SK-N-DZ (cell line): ENCODE data around the gene GOLGA6L26. TPM values are rescaled to one million over a fixed set of nuclear protein-coding genes. Genes with fewer than 3 reads are reported as not detected.
"Not testable (repeated sequence)": the region's sequence is repeated elsewhere in the genome, so short reads cannot be mapped to it uniquely, and the experiment has no call there.

Source experiments
- DNase-seq: peaks from one replicate; pipeline ENCODE4 v3.0.0-alpha.2; 2015; ENCODE audit warnings: low spot score
- polyA plus RNA-seq, 2 experiments: library from polyadenylated mRNA; depleted of rRNA; stranded (reverse); fragments of >200 nt; gene quantifications; 2 replicates each; pipeline ENCODE4 v1.2.3, GENCODE V29; 2014

GOLGA6L26 gene, protein sequence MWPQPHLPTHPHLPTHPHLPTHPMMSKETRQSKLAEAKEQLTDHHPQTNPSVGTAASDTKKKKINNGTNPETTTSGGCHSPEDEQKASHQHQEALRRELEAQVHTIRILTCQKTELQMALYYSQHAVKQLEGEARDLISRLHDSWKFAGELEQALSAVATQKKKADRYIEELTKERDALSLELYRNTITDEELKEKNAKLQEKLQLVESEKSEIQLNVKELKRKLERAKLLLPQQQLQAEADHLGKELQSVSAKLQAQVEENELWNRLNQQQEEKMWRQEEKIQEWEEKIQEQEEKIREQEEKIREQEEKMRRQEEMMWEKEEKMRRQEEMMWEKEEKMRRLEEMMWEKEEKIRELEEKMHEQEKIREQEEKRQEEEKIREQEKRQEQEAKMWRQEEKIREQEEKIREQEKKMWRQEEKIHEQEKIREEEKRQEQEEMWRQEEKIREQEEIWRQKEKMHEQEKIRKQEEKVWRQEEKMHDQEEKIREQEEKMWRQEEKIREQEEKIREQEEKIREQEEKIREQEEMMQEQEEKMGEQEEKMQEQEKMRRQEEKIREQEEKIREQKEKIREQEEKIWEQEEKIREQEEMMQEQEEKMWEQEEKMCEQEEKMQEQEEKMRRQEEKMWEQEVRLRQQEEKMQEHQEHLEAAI
- polyA plus RNA-seq (2014; cell fraction: cytosol; rRNA removed) = not detected in 2 replicates
- not detected in 2 replicates for polyA plus RNA-seq (2014; cell fraction: nucleus; rRNA removed)

- DNase-seq = not testable (repeated sequence)
Measured at GRCh38 chr15:23334096-23334495, at the start of gene GOLGA6L26. GOLGA6L26 (minus strand) TSS chr15:23334196; CDS start chr15:23334135, 61 bp downstream.

GRCh38 chr15:23381192-23381591 lies 47.2 kb upstream of the GOLGA6L26 start:
- not testable (repeated sequence) for DNase-seq

DNA sequence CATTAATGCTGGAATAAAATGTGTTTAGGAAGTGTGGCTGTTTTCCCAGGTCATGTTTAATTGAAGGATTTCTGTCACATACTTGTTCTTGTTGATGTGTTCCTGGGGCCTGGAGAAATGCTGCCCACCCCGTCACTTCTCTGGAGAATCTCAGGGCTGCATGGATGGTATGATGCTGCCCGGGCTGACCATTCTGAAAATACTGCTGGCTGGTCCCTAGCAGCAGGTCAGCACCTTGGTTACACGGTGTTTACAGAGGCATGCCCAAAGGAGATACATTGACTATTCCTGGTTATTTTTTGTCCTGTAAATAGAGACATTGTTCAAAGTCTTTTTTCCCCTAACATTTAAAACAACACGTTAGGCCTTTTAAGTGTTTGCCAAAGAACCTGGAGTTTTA lies 46.7 kb upstream of the GOLGA6L26 start:
- DNase-seq = not testable (repeated sequence)

GRCh38 chr15:23378946-23379345 lies 45.0 kb upstream of the GOLGA6L26 start:
- DNase-seq = not testable (repeated sequence)

DNA sequence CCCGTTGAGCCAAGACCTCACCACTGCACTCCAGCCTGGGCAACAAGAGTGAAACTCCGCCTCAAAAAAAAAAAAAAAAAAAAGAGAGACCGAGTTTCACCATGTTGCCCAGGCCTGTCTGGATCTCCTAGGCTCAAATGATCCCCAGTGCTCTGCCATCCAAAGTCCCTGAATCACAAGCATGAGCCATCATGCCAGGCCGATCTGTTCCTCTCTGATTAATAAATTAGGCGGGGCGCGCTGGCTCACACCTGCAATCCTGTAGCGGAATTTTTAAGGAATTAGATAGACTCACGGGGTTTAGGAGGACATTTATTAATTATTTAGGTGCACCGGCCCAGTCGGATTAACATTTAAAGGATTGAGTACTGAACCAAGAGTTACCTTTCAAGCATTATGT lies 40.2 kb upstream of the GOLGA6L26 start:
- DNase-seq = not testable (repeated sequence)

- not testable (repeated sequence) for DNase-seq
Measured at GRCh38 chr15:23372891-23373600, 39.0 kb upstream of the GOLGA6L26 start.

DNA sequence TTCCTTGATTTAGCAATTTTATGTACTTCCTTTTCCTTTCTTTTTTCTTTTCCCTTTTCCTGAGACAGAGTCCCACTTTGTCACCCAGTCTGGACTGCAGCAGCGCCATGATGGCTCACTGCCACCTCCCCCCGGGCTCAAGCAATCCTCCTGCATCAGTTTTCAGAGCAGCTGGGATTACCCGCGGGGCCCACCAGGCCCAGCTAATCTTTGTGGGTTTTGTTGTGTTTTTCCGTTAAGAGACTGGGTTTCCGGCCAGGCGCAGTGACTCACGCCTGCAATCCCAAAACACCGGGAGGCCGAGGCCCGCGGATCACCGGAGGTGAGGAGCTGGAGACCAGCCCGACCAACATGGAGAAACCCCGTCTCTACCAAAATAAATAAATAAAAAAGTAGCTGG lies 38.3 kb upstream of the GOLGA6L26 start:
- no peak for DNase-seq

- DNase-seq = not testable (repeated sequence)
Measured at GRCh38 chr15:23371868-23372267, 37.9 kb upstream of the GOLGA6L26 start.

DNA sequence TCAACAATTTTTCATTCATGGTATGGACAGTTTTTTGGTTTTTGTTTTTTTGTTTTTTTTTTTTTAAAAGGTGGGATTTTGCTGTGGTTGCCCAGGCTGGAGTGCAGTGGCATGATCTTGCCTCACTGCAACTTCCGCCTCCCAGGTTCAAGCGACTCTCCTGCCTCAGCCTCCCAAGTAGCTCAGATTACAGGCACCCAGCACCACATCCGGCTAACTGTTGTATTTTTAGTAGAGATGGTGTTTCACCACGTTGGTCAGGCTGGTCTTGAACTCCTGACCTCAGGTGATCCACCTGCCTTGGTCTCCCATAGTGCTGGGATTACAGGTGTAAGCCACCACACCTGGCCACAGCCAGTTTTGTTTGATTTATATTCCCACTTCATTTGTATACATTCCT lies 37.1 kb upstream of the GOLGA6L26 start:
- DNase-seq = not testable (repeated sequence)

GRCh38 chr15:23370578-23370977 lies 36.6 kb upstream of the GOLGA6L26 start:
- no peak for DNase-seq

GRCh38 chr15:23364261-23364660 lies 30.3 kb upstream of the GOLGA6L26 start:
- not testable (repeated sequence) for DNase-seq

GRCh38 chr15:23362622-23363021 lies 28.6 kb upstream of the GOLGA6L26 start:
- DNase-seq = not testable (repeated sequence)

GRCh38 chr15:23354448-23354847 lies 20.5 kb upstream of the GOLGA6L26 start, which contains the start of gene GOLGA8S:
GOLGA8S (plus strand) TSS chr15:23354748; CDS start chr15:23354810, 62 bp downstream.
- DNase-seq = not testable (repeated sequence)

- DNase-seq = not testable (repeated sequence)
Measured at GRCh38 chr15:23311233-23311632, 22.8 kb downstream of the GOLGA6L26 start.

- DNase-seq = not testable (repeated sequence)
Measured at GRCh38 chr15:23305921-23306320, 28.1 kb downstream of the GOLGA6L26 start.

GRCh38 chr15:23304805-23305204 lies 29.2 kb downstream of the GOLGA6L26 start:
- not testable (repeated sequence) for DNase-seq

DNA sequence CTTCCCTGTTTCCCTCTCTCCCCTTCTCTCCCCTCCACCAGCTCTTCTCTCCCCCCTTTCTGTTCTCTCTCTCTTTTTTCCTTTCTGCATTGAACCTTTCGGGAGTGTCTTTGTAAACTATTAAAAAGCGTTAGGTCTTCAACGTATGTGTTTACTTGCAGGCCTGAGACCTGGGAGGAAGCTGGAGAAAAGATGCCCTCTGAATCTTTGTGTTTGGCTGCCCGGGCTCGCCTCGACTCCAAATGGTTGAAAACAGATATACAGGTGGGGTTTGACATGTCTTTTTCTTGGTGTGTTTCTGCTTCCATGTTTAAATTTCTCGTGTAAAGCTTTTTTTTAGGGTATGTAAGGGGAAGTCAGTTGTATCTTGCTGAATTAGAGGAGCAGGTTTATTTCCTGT lies 29.7 kb downstream of the GOLGA6L26 start:
- DNase-seq = not testable (repeated sequence)

- not testable (repeated sequence) for DNase-seq
Measured at GRCh38 chr15:23303654-23304053, 30.3 kb downstream of the GOLGA6L26 start.

DNA sequence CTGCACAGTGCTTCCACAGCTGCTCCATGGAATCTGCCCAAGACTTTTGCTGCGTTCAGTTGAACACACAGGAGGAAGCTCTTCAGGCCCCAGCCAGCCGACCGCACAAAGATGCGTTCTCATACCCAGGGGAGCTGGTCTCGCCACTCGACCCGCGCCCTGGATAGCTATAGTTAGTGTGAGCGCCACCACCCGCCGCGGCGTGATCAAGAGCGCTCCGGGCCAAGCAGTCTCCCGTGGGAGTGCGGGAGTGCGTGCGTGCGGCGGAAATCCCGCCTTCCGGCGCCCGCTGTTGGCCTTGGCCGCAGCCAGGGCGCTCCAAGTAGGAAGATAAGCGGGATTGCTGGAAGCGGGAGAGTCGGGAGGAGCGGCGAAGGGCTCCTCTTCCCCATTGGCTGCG lies 30.8 kb downstream of the GOLGA6L26 start:
- not testable (repeated sequence) for DNase-seq
